ENCODE measurements around the gene CBY3.
"Not testable (repeated sequence)": the region's sequence is repeated elsewhere in the genome, so short reads cannot be mapped to it uniquely, and the experiment has no call there.

Gene CBY3

DNA sequence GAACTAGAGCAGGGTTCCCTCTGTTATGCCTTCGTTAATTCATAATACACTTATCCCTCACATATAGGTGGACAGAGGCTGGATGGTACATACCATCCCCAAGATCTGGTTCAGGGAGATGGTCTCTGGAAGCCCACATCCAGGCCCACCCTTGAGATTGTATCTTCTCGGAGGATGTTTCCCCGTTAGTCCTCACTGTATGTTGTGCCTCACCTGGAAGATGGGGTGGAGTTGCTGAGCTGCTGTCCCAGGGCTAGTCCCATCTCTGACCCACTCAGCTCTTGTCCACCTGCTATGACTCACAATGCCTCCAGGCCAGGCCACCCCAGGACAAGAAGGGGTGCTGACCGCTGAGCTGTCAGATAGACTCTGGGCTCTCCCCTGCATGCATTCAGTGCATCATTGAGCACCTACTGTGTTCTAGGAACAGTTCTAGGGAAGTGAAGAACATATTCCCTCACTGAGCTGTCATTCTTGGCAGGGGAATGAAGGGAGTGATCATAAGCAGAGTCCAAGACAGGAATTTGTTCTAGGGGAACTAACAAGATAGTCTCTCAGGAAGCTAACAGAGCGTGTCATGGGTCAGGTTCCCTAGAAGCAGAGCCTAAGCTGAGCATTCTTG lies at the start of gene CBY3:
Gene CBY3 (minus strand): TSS at position 255 of the 622 bp plus-strand sequence. CDS start 116 bp downstream, at position 139.
- DNase-seq (ENCODE audit: low read depth in 3 of 3): no peak

DNA sequence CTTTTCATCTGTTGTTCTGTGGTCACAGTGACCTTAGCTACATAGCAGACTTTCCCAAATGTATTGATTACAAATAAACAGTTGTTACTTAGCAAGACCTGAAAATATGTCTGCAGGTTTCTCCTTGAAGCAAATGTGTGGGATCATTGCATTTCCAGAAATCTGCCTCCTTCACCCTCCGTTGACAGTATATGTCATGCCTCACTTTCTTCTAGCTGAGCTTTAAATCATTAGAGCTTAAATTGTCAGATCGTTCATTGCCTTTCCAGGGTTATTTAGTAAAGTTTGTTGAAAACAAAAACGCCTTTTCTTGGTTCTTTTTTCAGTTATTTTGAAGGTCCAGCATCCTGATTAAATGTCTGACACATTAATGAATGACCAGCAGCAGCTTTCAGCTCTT lies 49.5 kb upstream of the CBY3 start:
- no peak for DNase-seq (ENCODE audit: low read depth in 3 of 3)

DNA sequence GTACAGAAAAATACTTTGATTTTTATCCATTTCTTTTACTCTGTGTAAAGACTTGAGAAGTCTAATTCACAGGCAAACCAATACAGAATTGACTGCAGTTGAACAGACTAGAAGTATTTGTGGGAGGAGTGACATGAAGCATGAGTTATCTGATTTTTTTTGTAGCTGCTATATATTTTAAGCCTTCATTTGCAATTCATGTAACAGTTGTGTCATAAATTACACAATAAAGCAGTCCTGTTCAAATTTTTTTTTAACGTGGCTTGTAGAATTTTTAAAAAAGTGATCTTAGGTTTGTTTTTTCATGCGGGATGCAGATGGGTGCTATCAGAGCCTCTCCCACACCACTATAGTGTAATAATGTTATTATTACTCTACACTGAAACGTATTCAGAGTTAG lies 48.9 kb upstream of the CBY3 start:
- DNase-seq (ENCODE audit: low read depth in 3 of 3): no peak

DNA sequence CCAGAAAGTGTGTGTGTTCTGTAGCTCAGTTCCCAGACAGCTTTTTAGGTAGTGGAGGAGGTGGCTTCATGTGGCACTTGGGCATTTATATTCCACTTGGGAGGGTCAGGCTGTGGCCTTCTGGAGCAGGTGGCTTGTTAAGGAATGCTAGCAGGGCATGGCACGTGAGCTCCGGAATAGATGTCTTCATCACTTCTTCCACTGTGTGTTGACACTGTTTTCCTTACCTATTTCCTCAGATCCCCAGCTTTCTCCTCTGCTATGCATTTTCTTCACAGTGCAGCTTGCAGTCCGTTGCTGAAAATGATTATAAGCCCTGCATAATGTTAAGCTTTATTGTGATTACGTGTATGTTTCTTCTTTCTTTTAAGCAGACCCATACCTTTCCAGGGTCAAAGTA lies 48.5 kb upstream of the CBY3 start:
- no peak for DNase-seq (ENCODE audit: low read depth in 3 of 3)

DNA sequence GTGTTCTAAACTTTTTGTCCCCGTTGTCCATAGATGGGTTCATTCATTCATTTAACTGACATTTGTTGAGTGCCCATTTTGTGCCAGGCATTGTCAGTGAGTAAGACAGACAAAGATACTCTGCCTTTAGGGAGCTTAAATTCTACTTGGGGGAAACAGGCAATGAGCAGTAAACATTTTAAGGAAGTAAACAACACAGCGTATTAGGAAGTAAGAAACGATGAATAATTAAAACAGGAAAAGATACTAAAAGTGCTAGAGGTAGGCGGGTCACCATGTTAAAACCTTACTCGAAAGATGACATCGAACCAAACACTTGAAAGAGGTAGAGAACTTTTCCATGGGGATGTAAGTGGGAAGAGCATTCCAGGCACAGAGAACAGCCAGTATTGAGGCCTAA lies 46.3 kb upstream of the CBY3 start:
- DNase-seq (ENCODE audit: low read depth in 3 of 3): no peak

DNA sequence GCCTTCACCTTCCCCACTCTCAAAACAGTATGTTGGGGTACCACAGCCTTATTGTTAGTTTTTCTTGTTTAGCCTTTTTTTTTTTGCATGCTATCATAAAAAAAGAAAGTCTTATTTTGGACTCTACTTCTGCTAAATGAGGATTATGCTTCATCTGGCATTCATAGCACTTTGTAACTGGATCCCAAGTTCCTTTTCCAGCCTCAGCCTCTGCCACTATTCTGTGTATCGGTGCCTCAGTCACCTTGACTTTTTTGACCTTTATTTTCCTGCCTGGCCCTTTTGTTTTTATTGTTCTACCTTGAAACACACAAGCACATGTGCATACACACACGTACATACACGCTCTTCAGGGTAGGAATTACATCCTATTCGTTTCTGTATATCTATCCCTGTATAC lies 43.3 kb upstream of the CBY3 start:
- no peak for DNase-seq (ENCODE audit: low read depth in 3 of 3)

DNA sequence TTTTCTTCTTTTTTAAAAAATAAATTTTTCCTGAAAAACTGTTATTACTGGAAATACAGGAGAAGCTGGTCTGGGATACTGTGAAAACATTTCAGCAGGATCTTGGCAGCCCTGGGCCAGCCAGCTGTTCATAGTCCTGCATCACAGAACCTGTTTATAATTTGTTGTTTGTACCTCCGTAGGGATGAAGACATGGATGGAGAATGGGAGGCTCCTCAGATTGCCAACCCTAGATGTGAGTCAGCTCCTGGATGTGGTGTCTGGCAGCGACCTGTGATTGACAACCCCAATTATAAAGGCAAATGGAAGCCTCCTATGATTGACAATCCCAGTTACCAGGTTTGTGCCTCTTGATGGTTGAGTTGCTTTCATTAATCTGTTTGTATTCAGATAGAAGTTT lies 39.4 kb upstream of the CBY3 start:
- no peak for DNase-seq (ENCODE audit: low read depth in 3 of 3)

DNA sequence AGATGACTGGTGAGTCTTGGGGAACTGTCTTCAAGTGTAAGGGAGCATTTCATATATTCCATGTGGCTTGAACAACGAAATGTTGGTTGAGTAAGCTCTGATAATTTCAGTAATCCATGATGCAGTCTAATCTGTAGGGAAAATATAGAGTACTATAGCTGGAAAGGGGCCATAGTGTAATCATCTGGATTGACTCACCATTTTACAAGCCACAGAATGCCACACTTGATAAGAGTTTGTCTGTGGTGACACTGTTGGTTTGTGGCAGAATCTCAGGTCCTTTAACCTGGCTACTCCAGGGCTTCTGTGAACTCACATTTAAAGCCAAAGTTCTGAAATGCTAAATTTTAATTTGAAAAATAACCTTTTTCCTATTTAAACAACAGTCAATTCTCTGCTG lies 35.5 kb upstream of the CBY3 start:
- no peak for DNase-seq (ENCODE audit: low read depth in 3 of 3)

DNA sequence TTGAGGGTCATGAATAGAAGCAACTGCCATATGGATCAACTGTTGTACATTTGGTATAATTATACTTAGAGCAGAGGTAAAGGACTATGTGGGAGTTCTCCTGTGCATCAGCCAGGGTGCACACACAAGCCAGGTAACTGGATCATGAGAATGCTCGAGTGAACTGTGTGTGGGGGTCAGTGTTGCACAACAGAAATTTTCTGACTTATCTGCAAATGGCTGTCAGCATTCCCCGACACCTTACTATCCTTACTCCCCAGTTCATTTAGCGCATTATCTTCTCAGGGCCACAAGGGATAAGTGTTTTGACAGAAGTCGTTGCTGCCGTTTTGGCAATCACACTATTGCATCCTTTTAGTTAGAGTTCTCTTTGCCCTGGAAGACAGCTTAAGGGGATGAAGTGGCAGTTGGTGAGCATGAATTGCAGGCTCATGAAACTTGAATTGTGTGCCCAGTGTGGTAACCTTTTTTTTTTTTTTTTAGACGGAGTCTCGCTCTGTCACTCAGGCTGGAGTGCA lies 19.6 kb upstream of the CBY3 start:
- DNase-seq (ENCODE audit: low read depth in 3 of 3): no peak

DNA sequence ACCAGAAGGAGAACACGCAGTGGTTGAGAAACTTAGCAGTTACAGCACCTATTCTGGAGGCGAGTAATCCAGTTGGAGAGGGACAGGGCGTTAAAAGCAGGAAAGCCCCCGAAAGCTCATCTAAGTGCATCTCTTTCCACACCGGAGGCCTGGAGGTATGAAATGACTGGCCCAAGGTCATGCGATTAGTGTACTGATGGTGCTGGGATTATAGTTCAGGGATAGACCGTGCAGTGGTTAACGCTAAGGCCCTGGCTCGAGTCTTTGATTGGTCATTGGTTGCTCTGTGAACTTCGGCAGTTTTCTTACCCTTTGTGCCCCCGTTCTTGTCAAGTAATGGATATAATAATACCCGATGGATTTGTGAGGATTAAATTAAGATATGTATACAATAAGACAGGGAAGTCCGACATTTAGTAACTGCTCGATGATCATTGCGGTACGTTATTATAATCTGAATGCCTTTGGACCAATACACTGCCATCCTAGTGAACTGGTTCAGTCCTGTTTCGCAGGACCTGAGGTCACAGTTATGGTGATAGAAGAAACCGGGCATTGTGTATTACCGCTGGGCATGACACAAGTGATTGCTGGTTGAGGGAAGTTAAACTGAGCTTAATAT lies 18.9 kb upstream of the CBY3 start:
- DNase-seq (ENCODE audit: low read depth in 3 of 3): no peak

DNA sequence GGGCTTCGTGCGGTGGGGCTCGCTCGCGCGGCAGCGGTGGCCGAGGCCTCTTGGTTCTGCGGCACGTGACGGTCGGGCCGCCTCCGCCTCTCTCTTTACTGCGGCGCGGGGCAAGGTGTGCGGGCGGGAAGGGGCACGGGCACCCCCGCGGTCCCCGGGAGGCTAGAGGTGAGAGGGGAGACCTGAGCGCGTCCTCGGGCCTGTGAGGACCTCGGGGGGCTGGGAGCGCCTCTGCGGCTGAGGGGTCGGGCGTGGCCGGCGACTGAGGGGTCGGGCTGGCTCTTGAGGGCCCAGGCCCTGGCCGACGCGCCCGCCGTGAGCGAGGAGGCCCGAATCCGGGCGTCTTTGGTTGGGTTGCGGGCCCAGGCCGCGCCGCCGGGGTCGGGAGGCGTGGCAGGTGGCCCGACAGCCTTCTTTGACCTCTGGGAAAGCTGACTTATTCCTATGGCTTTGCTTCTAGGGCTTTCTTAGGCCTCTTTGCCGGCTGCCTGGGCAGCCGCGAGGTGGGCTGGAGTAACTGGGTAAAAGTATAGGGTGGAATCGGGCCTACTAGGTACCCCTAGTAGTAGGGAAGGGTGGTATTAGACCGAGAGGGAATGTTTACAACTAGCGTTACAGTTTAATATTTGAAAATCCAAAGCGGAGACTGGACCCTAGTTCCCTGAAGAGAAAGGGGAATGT lies 18.2 kb upstream of the CBY3 start, which contains the start of gene CANX:
Gene CANX (plus strand): TSS at position 33 of the 681 bp plus-strand sequence. CDS start 6,715 bp downstream, outside the sequence.
- DNase-seq (ENCODE audit: low read depth in 3 of 3): no peak

DNA sequence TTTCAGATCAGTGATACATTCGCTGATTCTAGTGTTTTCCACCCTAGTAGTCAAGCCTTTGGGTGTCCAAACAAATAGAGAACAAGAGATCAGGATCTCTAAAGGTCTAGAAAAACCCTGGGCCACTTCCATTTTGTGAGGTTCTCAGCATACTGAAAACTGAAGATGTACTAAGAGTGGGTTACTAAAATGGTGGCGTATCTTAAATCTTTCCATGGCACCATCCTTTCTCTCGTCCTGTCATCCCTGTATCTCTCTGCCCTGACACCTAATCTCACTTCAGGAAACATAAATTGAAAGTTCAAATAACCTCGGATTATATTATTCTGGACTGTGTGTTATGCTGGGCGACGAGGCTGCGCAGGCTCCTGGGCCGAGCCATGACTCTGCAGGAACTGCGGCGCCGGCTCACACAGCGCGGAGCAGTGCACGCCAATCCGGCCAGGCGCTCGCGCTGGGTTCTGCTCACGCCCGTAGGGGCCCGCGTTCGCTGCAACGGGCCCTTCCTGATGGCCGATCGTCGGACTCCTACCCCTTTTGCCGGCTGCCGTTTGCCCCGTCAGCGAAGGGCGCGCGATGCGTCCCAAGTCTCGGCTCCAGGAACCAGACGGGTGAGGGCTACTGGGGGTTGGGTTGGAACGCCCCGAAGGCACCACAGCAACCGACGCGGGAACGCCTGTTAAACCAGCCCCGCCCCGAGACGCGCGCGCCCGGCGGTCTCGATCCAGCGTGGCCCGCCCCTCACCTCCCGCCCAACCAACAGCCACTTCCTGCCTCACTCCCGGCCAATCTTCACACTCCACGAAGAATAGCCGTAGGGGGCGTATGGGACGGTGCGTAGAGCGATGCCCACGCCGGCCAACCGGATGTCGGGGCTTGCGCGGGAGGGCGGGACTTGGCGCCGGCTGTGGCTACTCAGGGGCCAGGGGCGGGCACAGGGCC lies 17.4 kb upstream of the CBY3 start:
- peak; percentile 93 to 98 (median 98) for DNase-seq (ENCODE audit: low read depth in 3 of 3)

DNA sequence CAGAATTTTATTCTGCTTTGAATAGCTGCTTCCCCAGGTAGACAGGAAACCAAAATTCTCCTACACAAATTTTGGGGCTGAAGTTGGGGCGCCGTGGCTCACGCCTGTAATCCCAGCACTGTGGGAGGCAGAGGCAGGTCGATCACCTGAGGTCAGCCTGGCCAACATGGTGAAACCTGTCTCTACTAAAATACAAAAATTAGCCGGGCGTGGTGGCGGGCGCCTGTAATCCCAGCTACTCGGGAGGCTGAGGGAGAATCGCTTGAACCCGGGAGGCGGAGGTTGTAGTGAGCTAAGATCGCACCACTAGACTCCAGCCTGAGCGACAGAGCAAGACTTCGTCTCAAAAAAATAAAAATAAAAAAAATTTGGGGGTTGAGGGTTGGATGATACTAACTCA lies 16.7 kb upstream of the CBY3 start:
- DNase-seq (ENCODE audit: low read depth in 3 of 3): not testable (repeated sequence)

DNA sequence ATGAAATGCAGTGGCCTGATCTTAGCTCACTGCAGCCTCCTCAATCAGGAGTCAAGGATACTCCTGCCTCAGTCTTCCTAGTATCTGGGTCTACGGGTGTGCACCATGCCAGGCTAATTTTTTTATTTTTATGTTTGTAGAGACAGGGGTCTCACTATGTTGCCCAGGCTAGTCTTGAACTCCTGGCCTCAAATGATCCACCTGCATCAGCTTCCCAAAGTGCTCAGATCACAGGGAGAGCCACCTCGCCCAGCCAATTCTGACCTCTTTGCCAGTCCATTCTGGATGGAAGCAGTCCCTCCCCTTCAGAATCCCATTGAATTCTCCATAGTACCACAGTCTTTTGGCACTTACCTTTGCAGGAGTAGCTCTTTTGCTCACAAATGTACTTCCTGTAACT lies 16.3 kb upstream of the CBY3 start:
- DNase-seq (ENCODE audit: low read depth in 3 of 3): no peak

DNA sequence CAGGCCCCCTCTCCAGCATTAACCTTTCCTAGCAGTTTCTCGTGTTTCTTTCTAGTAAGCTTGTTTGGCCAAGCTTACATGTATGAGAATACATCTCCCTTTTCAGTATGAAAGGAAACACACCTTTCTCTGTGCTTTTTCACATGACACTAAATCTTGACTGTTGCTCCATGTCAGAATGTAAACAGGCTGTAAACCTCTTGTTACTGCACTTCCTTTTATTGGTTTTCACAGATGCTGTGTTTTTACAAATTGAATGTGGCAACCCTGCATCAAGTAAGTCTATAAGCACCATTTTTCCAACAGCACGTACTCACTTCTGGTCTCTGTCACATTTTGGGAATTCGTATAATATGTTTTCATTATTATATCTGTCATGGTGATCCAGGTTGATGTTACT lies 15.8 kb upstream of the CBY3 start:
- DNase-seq (ENCODE audit: low read depth in 3 of 3): no peak

DNA sequence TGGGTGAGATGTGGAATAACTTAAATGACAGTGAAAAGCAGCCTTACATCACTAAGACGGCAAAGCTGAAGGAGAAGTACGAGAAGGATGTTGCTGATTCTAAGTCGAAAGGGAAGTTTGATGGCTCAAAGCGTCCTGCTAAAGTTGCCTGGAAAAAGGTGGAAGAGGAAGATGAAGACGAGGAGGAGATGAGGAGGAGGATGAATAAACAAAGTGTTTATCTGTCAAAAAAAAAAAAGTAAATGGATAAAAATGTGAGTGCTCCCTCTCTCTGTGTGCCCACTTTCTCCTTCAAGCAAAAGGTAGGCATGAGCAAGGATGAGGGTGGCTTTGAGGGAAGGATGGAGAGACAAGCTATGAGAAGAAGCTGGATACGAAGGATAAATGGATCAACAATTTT lies 13.7 kb upstream of the CBY3 start:
- no peak for DNase-seq (ENCODE audit: low read depth in 3 of 3)

DNA sequence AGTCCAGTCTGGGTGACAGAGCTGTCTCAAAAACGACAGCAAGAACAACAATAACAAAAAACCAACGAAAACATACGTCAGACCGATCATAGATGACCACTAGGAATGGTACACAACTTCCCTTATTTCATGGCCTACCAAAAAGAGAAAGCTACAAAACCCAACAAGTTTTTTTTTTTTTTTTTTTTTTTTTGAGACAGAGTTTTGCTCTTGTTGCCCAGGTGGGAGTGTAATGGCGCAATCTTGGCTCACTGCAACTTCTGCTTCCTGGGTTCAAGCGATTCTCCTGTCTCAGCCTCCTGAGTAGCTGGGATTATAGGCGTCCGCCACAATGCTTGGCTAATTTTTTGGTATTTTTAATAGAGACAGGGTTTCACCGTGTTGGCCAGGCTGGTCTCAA lies 8.4 kb upstream of the CBY3 start:
- DNase-seq (ENCODE audit: low read depth in 3 of 3): not testable (repeated sequence)

DNA sequence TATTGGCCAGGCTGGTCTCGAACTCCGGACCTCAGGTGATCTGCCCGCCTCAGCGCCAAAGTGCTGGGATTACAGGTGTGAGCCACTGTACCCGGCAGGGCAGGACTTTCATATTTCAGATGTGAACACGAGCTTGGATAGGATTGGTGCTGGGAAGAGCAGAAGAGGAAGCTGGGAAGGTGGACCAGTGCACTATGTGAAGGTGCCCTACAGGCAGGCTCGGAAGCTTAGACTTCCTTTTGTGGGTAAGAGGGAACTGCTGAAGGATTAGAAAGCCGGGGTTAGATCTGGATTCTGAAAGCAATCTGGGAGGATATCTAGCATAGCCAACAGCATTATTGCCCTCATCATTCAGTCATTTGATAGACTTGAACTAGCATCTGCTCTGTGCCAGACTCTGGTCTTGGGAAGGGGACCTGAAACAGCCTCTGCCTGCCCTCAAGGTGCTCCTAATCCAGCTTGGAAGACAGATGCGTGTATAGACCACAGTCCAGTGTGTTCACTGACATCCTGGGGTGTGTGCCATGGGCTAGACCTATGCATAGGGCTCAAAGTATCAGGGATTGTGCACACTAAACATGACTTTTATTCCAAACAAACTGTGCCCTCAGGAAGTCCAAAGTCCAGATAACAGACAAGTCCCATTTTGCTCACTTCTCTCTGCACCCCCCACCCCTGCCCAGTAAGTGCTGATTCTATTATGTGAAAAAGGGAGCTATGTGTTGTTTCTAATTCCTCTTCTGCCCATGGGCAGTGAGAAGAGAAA lies 637 bp downstream of the CBY3 start:
- DNase-seq (ENCODE audit: low read depth in 3 of 3): no peak

DNA sequence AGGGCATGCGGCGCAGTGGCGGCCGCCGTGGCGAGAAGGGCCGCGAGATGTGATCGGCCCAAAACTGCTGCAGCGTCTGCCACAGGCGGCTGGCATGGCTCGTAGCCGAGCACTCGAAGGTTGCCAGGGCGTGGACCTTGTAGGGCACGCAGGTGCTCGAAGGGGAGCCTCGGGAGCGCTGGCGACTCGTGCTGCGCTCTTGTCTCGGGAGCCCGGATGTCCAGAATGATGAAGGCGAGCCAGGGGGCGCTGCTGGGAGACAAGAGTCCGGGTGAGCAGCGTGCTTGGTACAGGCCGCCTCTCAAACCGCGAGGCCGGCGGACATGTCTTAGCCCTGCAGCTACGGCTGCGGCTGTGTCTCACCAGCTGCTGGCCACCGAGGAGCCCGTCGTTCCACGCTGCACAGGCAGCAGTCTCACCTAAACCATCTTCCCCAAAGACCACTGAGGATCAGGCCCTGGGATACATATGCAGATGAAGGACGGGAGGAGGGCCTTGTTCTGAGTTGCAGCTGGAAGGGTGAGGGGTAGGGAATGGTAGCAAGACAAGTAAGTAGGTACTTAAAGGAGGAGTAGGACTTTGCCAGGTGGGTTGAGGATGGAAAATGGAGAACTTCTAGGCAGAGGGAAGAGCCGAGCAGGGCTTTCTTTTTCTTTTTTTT lies 1.7 kb downstream of the CBY3 start:
- peak; percentile 29 to 49 (median 32) for DNase-seq (ENCODE audit: low read depth in 3 of 3)

DNA sequence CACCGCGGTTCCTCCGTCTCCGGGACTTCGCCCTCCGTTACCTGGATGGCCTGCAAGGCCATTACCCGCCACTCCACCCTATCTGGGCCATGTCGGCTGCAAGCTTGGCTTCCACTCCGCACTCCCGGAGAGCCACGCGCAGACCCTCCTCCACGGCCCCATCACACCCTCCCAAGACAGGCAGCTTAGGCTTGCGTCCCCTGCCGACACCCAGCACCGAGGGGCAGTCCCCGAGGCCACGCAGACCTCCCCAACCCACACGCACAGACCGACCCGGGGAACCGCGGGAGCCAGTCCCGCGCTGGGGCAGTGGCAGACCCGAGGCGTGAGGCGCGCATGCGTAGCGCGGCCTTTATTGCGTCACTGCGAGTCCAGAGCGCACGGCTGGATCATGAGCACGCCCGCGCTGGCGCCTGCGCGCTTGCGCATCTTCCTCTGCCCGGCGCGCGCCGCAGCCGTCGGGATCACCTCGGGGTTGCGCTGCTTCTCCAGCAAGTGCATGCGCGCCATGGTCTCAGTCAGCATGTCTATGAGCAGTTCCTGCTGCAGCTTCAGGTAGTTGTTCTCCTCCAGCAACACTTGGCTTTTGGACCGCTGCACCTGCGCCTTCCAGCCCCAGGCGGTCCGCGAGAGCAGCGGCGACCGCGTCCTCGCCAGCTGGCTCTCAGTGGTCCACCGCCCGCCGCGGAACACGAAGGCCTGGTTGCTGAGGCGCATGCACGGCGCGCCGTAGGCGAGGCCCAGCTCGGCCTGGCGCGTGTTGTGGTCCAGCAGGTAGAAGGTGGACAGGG lies 2.4 kb downstream of the CBY3 start:
- DNase-seq (ENCODE audit: low read depth in 3 of 3): peak; percentile 81 to 89 (median 82)

All from stimulated activated CD4-positive, alpha-beta T cell treated with anti-CD3 and anti-CD28 coated beads, TNF-alpha, amount 100 ng/mL, for 4 hours (primary cell).